Stimulated activated CD8-positive, alpha-beta memory T cell treated with anti-CD3 and anti-CD28 coated beads, Interleukin-4, amount 100 ng/mL, for 4 hours (primary cell): ENCODE measurements around the gene ESRRG.

Experiments
- DNase-seq, 2 donors: peaks; one replicate each; pipeline ENCODE4 v3.0.0-alpha.2; 2020; ENCODE audit warnings: low read depth in 2 of 2, low spot score in 1 of 2

Gene ESRRG

DNA sequence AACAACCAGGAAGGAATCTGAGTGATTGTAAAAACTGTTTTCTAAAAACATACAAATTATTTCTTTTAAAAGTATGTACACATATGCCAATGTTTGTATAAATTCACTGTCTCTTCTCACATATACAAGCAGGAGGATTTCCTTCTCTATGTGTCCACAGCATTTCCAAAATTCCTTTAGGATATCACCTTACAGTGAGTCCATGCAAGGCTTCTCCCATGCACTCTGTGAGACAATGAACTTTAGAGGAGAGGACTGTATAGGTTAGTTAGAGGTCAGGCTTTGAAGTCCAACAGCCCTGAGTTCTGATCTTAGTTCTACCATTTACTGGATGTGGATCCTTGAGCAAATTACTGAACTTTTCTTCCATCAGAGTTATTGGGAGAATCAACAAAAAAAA, 265.9 kb downstream of the ESRRG start:
- no peak for DNase-seq

DNA sequence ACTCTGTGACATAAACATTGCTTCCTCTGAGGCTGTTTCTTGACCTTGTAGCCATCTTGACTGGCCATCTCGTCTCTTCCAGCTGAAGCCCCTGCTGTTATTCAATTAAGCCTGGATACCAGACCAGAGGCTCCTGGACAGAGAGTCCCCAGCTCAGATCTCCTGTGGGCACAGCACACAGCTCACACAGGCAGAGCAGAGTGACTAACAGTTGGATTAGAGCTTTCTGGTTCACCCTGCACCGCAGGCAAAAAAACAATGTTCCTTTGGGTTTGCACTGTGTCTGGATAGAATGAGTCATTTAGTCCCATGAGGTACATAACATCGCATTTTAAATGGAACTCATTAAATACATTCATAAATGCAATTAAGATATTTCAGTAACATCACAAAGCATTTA, 266.5 kb downstream of the ESRRG start:
- DNase-seq, result no peak

DNA sequence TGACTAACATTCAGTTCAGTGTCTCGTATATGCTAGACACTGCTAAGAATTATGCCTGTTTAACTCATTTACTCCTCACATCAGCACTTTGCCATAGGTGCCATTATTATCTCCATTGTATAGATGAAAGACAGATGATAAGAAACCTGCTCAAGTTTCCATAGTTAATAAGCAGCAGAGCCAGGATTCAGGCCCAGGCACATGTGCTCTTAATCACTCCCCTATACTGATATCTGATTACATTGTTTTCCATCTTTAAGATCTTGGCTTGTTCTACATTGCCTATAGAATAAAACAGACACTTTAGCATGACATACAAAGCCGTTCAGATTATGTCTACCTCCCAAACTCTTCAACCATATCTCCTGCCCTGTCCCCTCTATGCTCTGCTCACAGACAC, 269.5 kb downstream of the ESRRG start:
- DNase-seq, result no peak
